ENCODE data around the gene GTF2IRD1.
"Not testable (repeated sequence)": the region's sequence is repeated elsewhere in the genome, so short reads cannot be mapped to it uniquely, and the experiment has no call there.

GTF2IRD1 gene

DNA sequence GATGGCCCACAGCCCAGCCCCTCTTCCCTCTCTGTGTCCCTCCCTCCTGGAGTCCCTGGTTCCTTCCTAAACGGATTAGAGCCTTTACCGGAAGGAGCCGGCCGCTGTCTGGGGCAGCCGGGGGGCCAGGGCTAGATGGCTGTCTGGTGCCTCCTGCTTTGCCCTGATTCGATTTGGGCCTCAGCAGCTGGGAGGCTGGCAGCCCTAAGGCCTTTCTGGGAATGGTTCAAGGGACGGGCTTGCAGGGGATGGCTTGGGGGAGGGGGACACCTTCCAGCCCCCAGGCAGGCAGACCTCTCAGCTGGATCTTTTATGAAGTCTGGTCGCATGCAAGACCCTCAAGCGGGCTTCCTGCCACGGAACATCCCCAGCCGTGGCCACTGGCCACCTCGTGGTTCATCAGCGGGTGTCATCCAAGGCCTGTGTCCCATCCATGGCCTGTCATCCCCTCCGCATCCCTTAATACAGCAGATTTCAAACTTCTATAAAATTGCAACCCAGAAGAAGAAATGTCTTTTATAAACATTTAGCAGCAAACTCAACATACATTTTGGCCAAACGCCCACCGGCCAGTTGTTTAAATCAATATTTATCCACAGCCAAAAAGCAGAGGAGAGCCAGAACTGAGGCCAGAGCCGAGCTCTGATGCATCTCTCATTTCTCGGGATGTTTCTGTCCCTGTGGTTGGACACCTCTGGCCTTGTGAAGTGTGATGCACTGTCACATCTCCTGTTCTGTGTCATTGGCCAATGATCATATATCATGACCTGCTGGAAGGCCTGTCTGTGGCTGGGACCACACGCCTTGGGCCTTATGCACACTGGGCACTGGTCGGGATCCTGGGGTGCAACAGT is 52.0 kb downstream of the GTF2IRD1 start:
- no peak for FAIRE-seq

DNA sequence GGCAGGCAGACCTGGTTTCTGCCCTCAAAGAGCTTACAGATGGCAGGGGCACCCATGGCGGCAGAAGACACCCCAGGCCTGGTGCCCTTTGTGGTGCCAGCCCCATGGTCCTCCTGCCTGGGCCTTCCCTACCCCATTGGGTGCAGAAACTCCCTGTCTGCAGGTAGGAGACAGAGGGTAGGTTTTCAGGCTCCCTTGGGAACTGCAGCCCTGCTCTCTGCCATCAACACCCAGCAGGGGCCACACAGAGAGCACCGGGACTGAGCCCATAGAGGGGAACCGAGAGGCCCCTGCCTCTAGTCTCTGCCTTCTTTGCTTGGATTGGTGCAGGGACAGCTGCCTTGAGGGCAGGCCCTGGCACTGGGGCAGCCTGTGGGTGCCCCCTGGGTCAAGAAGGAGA is 52.6 kb downstream of the GTF2IRD1 start:
- FAIRE-seq (no peak), DNase-seq (ENCODE audit: insufficient read length, low spot score) (no peak)

More for the DNA sequence above, 52.0 kb downstream of the GTF2IRD1 start:
- DNase-seq (ENCODE audit: insufficient read length, low spot score) = no peak

GRCh38 chr7:74507538-74508319 is 54.0 kb downstream of the GTF2IRD1 start:
- DNase-seq (ENCODE audit: insufficient read length, low spot score) (no peak), FAIRE-seq (no peak)

- not testable (repeated sequence) for FAIRE-seq; DNase-seq (ENCODE audit: insufficient read length, low spot score)
Measured at GRCh38 chr7:74509453-74509852, 55.7 kb downstream of the GTF2IRD1 start.

- FAIRE-seq (no peak), DNase-seq (ENCODE audit: insufficient read length, low spot score) (no peak)
Measured at GRCh38 chr7:74511345-74511744, 57.6 kb downstream of the GTF2IRD1 start.

DNA sequence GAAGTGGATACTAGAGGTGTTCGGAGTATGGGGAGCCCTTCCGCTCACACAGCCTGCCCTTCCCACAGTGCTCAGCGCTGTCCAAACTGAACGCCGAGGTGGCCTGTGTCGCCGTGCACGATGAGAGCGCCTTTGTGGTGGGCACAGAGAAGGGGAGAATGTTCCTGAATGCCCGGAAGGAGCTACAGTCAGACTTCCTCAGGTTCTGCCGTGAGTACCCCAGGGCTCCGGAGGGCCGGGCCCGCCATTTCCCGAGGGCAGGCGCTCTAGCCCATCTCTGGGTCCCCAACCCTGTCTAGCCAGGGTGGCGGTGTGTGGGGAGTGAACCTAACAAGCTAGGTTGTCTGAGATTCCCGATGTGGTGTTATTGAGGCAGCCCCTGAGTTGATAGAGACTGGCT is 59.1 kb downstream of the GTF2IRD1 start:
- DNase-seq (ENCODE audit: insufficient read length, low spot score) (no peak), FAIRE-seq (no peak)

GRCh38 chr7:74514131-74514591 is 60.5 kb downstream of the GTF2IRD1 start:
- FAIRE-seq (no peak), DNase-seq (ENCODE audit: insufficient read length, low spot score) (no peak)

- DNase-seq (ENCODE audit: insufficient read length, low spot score) (no peak), FAIRE-seq (no peak)
Measured at GRCh38 chr7:74515276-74515675, 61.6 kb downstream of the GTF2IRD1 start.

DNA sequence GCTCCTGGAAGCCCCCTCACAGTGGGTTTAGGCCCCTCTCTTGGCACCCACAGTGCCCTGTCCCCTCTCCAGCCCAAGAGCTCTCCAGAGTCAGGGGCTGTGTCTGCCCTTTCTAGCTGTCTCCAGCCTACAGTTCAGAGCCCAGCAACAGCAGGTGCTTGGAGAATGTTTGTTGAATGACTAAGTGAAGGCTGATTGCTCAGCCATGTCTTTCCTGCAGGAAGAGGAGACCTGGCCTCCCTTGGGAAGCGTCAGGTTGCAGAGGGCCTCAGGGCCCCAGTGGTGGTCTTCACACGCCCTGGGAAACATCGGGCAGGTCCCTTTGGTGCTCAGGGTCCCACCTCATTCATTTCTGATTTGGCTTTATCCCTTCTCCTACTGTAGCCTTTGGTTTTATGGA is 62.5 kb downstream of the GTF2IRD1 start:
- DNase-seq (ENCODE audit: insufficient read length, low spot score) (no peak), FAIRE-seq (no peak)

- FAIRE-seq (no peak), DNase-seq (ENCODE audit: insufficient read length, low spot score) (no peak)
Measured at GRCh38 chr7:74518041-74518440, 64.3 kb downstream of the GTF2IRD1 start.

DNA sequence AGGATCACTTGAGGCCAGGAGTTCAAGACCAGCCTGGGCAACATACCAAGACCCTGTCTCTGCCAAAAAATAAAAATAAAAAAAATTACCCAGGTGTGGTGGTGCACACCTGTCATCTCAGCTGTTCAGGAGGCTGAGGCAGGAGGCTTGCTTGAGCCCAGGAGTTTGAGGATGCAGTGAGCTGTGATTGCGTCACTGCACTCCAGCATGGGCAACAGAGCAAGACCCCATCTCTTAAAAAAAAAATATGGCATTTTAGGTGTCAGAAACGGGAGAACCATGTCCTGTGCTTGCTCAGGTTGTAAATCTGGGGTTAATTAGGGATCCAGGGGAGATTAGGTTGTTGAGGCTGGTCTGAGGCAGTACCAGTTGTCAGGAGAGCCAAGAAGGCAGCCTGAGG is 64.9 kb downstream of the GTF2IRD1 start:
- FAIRE-seq = no peak
- no peak for DNase-seq (ENCODE audit: insufficient read length, low spot score)

GRCh38 chr7:74519395-74519794 is 65.7 kb downstream of the GTF2IRD1 start:
- no peak for FAIRE-seq

DNA sequence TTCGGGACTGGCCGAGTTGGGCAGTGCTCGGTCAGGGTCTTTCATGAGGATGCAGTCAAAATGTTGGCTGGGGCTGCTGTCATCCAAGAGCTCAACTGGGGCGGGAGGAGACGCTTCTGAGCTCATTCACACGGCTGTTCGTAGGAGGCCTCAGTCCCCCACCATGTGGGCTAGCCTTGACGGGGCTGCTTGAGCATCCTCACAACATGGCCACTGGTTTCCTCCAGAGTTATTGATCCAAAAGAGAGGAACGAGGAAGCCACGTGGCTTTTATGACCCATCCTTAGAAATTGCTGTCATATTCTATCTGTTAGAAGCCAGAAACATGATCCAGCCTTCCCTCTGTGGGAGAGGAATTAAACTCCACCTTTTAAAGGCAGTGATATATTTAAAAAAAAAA is 68.1 kb downstream of the GTF2IRD1 start:
- no peak for FAIRE-seq
- no peak for DNase-seq (ENCODE audit: insufficient read length, low spot score)

More at GRCh38 chr7:74519395-74519794, 65.7 kb downstream of the GTF2IRD1 start:
- no peak for DNase-seq (ENCODE audit: insufficient read length, low spot score)

- no peak for DNase-seq (ENCODE audit: insufficient read length, low spot score)
- no peak for FAIRE-seq
Measured at GRCh38 chr7:74522281-74522905, 68.7 kb downstream of the GTF2IRD1 start.

DNA sequence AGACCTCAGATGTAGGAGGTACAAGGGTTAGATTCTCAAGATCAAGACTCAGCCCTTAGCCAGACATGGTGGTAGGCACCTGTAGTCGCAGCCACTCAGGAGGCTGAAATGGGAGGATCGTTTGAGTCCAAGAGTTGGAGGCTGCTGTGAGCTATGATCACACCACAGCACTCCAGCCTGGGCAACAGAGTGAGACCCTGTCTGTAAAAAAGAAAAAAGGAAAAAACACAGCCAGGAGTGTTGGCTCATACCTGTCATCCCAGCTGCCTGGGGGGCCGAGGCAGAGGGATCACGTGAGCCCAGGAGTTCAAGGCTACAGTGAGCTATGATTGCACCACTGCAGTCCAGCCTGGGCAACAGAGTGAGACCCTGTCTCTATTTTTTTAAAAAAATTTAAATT is 69.3 kb downstream of the GTF2IRD1 start:
- FAIRE-seq (no peak), DNase-seq (ENCODE audit: insufficient read length, low spot score) (no peak)

DNA sequence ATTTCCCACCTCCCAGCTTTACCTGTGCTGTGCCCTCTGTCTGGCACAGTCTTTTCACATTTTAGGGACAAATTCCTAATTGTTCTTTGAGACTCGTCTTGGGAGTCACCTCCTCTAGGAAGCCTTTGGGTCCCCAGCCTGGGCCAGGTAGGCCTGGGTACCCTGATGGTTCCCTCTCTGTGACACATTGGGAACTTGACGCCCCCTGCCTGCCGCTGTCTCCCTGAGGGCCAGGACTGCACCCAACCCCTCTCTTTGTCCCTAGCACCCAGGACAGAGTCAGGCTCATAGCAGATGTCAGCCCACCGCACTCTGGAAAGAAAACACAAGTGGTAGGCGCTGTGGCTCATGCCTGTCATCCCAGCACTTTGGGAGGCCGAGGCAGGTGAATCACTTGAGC is 71.4 kb downstream of the GTF2IRD1 start:
- FAIRE-seq = no peak

GRCh38 chr7:74525881-74526280 is 72.2 kb downstream of the GTF2IRD1 start:
- FAIRE-seq (no peak), DNase-seq (ENCODE audit: insufficient read length, low spot score) (no peak)

More for the DNA sequence above, 71.4 kb downstream of the GTF2IRD1 start:
- DNase-seq (ENCODE audit: insufficient read length, low spot score) = no peak

GRCh38 chr7:74526780-74527179 is 73.1 kb downstream of the GTF2IRD1 start:
- DNase-seq (ENCODE audit: insufficient read length, low spot score) (no peak), FAIRE-seq (no peak)

DNA sequence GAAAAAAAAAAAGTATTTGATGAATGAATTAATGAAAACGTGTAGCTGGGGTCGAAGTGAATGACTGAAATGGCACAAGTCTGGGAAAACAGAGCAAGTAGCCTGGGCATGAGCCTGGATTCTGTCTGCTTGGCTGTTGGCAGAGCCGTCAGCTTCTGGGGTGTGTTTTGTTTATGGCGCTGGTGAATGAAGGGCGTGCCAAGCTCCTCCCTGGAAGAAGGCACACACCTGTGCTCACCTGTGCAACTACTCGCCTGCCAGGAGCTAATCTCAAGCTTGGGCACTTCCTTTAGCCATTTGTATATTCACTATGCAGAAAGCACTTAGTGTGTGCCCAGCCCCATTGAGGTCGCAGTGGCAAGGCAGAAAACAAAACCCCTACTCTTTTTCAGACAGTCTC is 74.1 kb downstream of the GTF2IRD1 start:
- no peak for FAIRE-seq
- DNase-seq (ENCODE audit: insufficient read length, low spot score) = no peak

- FAIRE-seq; DNase-seq (ENCODE audit: insufficient read length, low spot score): not testable (repeated sequence)
Measured at GRCh38 chr7:74528773-74529172, 75.1 kb downstream of the GTF2IRD1 start.

GRCh38 chr7:74535951-74536356 is 82.2 kb downstream of the GTF2IRD1 start:
- FAIRE-seq = no peak

More at GRCh38 chr7:74535951-74536356, 82.2 kb downstream of the GTF2IRD1 start:
- DNase-seq (ENCODE audit: insufficient read length, low spot score) = no peak

Measured in HTR-8/SVneo (cell line).